Suppressor macrophage (primary cell): ENCODE results near the gene CD48.
A peak's percentile ranks its signal among the peaks of the same experiment; 100 is the strongest.

Source experiments
- DNase-seq, 4 experiments: peaks; one replicate each; pipeline ENCODE4 v3.0.0-alpha.2; 2020 to 2022

Gene CD48

GRCh38 chr1:160631983-160632625, 79.5 kb downstream of the CD48 start:
- DNase-seq = no peak

DNA sequence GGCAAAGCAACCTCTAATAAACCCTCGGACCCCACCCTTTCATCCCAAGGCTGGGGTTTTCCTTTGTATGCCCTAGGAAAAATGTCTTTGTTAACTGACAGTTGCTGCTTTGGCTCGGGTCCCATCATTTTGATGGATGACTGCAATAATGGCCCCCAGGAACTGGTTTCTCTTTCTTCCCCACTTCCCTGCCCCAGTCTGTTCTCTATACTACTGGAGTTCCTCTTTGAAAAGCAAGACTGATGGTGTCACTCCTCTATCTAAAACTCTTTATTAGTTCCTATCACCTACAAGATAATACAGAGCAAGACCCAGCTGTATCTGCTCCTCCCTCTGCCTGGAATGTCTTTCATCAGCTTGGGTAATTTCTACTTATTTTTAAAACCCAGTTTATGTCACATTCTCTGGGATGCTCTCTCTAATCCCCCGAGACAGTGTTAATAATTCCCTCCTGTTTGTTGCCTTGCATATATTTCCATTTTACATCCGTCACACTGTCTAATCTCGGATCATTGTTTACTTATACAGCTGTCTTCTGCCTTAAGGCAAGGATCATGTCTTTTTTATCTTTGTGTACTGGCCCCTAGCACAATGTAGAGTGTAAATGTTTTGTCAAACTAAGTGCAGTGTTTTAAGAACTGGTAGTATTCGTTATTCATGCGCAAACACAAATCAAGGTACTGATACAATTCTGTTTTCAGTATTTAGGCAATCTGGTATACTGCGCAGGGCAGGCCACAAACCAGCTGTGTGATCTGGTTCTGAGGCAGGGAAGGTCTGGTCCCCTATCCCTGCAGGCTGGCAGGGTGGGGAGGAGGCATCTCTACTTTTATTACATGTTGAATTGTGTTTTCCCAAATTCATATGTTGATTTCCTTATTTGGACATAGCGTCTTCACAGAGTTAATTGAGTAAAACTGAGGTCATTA, 80.8 kb downstream of the CD48 start:
- peak; percentile 14 to 58 (median 42) for DNase-seq

GRCh38 chr1:160629286-160630210, 82.1 kb downstream of the CD48 start:
- peak; percentile 87 to 95 (median 92) for DNase-seq

DNA sequence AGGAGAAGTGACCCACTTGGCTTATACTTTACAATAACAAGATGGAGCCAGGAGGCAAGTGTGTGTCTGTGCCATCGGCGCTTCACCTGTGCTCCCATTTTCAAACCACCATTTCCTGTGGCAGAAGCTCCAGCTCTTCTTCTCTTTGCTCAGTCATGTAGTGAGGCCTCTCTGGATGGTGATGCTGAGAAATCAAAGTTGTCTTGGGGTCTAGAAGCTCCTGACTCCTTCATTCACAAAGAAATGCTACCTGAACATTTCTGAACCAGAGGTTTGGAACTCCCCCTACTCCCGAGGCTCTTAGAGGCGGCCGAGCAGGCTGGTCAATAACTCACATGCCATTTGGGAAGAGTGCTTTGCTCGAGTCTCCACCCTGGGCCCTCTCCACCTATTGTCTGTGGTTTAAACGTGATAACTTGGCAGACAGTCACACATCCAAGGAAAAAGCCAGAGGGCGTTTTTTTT, 82.8 kb downstream of the CD48 start:
- no peak for DNase-seq
